ENCODE data around the gene WBP2.

The WBP2 gene

GRCh38 chr17:75826561-75827307 is 28.4 kb downstream of the WBP2 start:
- no peak for DNase-seq

- DNase-seq: no peak
Observed at GRCh38 chr17:75825748-75826370, 29.3 kb downstream of the WBP2 start.

- no peak for DNase-seq
Observed at GRCh38 chr17:75825149-75825552, 30.0 kb downstream of the WBP2 start.

DNA sequence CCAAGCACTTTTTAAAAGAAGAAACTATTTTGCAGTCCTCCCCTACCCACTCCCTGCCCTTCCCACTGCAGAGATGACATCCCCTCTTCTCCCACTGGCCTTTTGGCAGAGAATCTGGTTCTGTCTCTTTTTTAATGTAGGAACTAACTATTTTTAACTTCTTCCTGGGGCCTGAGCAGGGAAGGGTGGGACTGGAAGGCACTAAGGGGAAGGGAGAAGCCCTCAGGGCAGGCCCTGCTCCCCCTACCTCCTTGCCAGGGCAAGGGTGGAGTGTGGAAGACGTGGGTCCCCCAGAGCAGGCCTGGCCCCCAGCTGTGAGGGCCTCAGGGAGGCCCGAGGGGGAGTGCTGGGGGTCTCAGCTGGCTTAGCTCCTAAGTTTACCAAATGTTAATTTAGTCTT is 30.5 kb downstream of the WBP2 start:
- DNase-seq: no peak

- DNase-seq: no peak
Observed at GRCh38 chr17:75824050-75824552, 31.0 kb downstream of the WBP2 start.

DNA sequence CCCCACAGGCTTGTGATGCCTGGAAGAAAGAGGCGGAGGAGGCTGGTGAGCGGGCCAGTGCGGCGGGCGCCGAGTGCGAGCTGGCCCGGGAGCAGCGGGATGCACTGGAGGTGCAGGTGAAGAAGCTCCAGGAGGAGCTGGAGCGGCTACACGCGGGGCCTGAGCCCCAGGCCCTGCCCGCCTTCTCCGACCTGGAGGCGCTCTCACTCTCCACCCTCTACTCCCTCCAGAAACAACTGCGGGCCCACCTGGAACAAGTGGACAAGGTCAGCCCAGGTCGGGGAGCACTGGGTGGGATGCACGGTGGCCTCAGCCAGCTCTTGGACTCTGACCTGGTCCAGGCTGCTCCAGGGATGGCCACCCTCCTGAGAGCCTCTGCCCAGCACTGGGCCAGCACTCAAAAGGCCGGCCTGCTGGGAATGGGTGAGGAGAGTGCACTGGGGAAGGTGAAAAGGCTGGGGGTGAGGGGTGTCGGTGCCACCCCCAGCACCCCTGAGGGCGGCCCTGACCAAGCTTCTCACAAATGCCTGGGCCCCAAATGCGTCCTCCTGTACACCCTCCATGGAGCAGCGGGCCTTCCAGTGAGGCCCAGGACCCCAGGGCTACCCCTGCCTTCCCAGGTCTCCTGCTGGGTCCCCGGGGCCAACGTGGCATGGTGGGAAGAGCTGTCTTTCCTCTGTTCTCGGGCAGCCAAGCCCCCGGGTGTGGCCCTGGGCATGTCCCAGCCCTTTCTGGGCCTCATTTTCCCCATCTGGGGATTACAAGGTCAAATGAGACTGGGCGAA is 31.7 kb downstream of the WBP2 start:
- no peak for DNase-seq

DNA sequence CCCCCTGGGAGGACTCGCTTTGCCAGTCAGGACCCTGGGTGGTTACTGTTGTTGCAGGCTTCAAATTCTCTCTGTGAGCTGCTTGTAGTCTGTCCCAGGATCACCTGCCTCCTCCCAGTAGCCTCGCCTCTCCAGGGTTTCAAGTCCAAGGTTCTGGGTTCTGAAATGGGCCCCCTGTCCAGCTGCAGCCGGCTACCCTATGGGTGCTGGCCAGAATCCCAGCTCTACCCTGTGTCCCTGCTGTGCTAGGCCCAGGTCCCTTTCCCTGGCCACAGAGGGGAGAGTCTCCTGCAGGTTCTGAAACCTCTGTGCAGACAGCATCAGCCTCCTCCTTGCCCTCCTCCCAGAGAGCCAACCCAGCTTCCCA is 32.4 kb downstream of the WBP2 start:
- no peak for DNase-seq

- DNase-seq: no peak
Observed at GRCh38 chr17:75822119-75822799, 32.9 kb downstream of the WBP2 start.

GRCh38 chr17:75821552-75821951 is 33.6 kb downstream of the WBP2 start:
- DNase-seq: no peak

DNA sequence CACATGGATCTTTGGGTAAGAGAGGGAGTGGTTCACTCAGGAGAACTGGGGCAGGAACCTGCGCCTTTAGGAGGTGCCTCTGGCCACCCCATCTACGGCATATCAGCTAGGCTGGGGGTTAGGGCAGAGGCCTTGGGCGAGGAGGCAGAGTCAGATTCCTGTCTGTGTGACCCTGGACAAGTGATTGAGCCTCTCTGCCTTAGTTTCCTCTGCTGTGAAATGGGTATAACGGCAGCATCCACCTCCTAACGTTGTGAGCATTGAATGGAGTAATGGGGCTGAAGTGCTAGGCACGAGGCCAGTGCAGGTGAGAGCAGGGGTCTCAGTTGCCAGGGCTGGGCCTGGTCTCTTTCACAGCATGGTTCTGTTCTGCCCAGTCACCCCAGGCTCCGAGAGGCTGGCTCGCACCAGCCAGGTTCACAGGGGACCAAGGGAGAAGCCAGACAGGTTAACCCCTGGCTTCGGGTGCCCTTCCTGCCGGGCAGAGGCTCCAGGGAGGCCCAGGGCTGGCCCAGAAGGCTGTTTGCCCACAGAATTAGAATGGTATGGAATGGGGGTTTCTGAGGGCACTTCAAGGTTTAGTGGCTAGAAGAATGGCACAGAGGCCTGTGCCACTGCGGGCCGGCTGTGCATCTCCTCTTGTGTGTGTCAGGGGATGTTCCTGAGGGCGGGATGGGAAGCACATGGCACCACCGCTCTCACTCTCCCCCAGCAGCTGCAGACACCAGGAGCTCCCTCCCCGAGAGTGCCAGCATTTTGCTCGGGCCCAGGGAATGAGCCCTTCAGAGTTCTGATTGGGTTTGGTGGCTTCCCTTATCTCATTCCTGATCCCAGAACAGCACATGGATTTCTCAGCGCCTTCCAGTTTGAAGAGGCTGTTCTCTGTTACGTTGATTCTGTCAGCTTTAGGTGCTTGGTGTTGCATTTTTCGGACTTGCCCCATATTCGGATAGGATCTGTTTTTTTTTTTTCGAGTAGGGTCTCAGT is 34.7 kb downstream of the WBP2 start:
- no peak for DNase-seq

DNA sequence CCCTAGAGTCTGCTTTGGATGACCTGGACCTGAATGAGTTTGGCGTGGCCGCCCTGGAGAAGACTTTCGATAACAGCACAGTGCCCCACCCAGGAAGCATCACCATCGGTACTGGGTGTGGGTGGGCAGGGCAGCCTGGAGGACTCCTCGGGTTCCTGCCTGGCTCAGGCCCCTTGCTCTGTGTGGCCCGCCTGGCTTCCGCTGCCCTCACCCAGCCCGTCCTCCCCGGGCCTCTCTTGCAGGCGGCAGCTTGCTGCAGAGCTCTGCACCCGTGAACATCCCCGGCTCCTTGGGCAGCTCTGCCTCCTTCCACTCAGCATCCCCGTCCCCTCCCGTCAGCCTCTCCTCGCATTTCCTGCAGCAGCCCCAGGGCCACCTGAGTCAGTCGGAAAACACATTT is 35.5 kb downstream of the WBP2 start:
- DNase-seq: no peak

GRCh38 chr17:75819116-75819515 is 36.0 kb downstream of the WBP2 start:
- no peak for DNase-seq

DNA sequence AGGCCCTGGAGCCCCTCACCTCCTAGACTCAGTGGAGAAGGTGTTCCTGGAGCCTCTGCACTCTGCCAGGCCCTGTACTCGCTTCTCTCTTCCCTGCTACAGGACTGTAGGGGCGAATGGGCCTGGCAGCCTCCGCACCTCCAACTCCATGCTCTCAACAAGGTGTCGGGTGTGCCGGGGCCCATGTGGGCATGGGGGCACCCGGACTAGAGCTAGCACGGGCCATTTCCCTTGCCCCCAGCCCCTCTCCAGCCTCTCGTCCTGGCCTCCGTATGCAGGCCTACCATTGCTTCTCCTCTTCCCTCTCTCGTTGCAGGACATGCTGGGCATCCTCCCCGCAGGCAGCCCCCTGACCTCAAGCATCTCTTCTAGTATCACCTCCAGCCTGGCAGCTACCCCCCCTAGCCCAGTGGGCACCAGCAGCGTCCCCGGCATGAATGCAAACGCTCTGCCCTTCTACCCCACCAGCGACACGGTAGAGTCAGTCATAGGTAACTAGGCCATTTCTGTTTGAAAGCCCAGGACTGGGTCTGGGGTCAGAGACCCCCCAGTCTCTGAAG is 36.7 kb downstream of the WBP2 start:
- DNase-seq: no peak

DNA sequence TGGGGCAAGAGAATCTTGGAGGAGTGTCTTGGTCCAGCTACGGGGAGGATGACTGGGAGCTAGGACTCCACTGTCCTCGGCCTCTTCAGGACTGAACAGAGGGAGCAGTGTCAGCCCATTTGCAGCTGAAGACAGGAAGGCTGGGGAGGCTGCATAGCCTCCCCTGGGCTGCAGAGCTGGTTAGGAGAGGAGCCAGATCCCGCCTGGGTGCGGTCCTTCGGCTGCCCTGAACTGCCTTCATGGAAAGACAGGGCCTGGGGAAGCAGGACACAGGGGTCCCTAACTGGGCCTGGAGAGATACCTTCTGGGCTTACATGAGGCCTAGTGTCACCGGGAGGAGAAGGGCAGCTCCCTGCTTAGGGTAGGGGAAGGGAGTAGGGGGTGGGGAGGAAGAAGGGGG is 37.6 kb downstream of the WBP2 start:
- DNase-seq: no peak

DNA sequence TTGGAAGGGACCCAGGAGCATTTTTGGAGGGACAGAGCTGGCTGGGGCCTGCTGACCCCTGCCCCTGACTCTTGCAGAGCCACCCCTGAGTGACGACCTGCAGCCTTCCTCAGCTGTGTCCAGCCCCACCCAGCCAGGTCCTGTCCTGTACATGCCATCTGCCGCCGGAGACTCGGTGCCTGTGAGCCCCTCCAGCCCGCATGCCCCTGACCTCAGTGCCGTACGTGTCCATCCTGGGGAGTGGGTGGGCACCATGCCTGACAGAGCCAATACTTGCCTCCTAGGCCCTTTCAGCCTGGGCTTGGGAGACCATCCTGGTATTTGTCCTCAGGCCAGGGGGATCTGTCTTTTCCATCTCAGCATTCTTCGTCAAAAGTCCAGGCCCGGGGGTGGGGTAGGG is 38.4 kb downstream of the WBP2 start:
- no peak for DNase-seq

DNA sequence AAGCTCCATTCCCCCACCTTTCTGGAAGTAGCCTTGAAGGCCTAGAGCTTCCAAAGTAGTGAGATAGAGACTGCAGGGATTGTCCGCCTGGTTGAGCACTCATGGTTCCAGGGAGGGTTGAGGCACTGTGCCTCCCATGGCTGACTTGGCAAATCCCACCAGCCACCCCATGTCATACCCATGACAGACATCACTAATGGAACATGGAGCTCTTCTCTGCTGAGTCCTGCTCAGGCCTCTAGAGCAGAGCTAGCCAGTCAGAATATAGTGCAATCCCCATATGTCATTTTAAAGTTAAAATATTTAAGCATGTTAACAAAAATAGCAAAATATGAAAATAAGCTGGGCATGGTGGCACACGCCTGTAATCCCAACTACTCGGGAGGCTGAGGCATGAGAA is 39.7 kb downstream of the WBP2 start:
- DNase-seq: no peak

- DNase-seq: no peak
Observed at GRCh38 chr17:75814900-75815373, 40.2 kb downstream of the WBP2 start.

DNA sequence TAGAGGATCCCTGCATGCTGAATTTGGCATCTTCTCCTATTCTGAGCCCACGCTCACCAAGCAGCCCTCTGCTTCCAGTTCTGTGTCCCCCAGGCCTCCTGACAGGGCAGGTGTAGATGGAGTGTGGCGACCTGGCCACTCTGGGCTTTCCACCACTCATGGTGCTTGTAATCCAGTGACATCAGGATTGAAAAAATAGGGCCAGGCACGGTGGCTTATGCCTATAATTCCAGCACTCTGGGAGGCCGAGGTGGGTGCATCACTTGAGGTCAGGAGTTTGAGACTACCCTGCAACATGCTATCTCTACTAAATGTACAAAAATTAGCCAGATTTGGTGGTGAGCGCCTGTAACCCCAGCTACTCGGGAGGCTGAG is 41.1 kb downstream of the WBP2 start:
- no peak for DNase-seq

GRCh38 chr17:75813081-75814020 is 41.8 kb downstream of the WBP2 start:
- no peak for DNase-seq
